HG02870 (cell line): ENCODE measurements around the gene RAB15.

Experiments used
- ATAC-seq: cut with Tn5 transposase; IDR thresholded peaks from one replicate; pipeline ENCODE4 v1.9.1; 2021; ENCODE audit warnings: mild to moderate bottlenecking, moderate library complexity; ENCODE audit not compliant: unreplicated experiment

Gene RAB15

DNA sequence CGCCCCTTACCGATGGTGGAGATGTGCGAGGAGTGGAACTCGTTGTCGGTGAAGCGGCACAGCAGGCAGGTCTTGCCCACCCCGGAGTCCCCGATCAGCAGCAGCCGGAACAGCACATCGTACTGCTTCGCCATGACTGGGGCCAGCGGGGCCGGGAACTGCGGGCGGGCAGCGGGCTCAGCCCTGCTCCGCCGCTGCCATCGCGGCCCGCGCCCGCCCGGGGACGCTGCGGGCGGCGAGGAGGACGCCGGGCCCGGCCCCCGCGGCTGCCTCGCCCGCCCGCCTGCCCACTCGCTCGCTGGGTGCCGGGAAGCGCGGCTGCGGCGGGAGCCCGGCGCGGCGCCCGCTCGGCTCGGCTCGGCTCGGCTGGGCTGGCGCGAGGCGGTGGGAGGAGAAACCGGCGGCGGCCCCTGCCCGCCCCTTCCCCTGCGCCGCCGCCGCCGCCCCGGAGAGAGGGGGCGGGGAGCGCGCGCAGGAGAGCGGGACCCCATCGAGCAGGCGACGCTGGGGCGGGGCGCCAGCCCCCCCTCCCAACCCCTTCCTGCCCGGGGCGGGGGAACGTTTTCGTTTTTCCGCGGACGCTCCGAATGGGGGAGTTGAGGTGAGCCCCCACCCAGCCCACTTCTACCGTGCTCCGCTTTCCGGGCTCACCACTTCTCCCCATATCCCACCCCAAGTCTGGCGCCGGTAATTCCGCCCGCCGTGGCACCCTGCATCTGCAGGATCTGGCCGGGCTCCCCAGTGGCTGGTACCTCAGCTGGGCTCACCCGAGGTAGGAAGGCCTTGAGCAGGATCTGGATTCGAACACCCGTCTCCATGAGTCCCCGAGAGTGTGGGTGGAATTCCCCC is at the start of gene RAB15:
Gene RAB15, minus strand, starts transcription at position 394 of the 849 bp plus-strand sequence. Its CDS starts 260 bp downstream, at position 134.
- peak; percentile 49 for ATAC-seq

DNA sequence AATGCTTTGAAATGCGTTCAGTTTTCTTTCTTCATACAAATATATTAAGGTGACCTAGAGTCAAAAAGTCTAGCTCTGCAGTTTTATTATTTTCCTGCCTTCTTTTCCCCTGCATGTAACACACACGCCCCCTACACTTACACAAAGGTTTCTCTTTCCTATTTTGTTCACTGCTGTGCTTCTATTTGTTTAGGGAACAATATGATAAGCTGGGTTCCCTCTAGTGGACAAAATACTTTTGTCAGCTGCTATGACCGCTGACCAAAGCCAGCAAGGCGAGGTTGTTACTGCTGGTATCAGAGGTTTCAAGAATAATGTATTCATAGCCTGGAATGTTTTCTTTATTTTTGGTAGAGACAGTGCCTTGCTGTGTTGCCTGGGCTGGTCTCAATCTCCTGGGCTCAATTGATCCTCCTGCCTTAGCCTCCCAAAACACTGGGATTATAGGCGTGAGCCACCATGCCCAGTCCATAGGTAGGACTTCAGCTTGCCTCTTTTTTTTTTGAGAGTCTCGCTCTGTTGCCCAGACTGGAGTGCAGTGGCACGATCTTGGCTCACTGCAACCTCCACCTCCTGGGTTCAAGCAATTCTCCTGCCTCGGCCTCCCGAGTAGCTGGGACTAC is 47.9 kb upstream of the RAB15 start:
- peak; percentile 67 for ATAC-seq

DNA sequence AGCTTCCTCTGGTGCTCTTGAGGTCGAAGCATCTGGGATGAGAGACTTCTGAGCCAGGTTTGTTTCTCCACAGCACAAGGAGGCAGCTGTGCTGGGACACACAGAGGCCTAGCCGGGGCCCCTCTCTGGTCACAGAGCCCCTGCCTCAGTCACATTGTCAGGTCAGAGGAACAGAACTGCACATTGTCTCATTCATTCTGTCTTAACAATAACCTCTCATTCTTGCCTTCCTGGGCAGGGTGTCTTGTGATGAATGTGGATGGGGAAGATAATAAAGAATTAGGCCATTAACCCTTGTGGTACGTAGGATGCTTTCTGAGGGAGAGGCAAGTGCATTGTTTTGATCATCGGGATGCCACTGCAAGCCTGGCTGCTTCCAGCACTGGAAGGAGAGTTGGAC is 44.3 kb upstream of the RAB15 start:
- no peak for ATAC-seq

DNA sequence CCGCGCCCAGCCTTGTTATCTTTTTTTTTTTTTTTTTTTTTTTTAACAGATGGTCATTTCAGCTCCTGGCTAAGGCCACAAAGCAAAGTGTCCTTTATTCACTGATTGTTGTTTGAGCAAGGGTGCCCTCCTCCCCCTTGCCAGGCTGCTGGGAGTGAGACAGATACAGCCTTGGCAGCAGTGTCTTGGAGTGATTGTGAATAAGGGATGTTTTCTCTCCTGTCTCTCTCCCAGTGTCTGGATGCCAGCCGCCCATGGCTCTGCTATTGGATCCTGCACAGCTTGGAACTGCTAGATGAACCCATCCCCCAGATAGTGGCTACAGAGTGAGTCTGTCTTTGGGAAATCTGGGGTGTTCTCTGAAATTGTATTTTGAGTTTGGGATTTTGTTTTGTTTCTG is 43.3 kb upstream of the RAB15 start:
- ATAC-seq = no peak

DNA sequence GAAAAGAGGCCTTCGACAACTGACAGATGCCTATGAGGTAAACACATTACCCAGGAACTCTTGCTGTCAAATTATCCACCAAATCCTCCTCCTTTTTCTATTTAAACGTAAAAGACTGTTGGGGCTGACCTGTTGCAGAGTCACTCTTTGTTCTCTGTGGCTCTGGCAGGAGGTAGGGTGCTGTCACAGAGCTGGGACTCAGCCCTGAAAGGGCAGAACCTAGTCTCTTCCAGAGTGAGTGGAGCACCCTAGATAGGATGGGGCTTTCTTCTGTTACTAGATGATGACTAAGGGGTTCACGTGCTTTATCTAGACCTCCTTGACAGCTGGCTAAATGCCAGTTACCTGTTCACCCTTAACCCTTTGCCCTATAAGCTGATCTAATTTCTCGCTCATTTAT is 40.2 kb upstream of the RAB15 start:
- ATAC-seq = no peak

DNA sequence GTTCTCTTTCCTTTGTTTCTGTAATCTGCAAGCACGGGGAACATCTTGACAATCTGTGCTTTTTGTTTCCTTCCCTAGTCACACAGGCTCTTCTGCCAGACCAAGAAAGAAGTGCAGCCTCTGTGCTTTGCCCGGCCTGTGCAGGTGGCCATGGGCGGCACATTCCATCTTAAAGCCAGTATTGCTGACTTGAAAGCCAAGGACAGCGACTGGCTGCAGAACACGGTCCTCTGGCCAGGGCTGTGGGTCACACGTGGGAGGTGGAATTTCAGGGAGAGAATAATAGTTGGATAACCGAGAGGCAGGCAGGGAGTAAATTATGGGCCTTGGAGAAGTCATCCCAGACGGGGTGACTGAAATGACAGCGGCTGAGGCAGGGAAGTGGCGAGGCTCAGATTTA is 39.4 kb upstream of the RAB15 start:
- ATAC-seq = no peak

DNA sequence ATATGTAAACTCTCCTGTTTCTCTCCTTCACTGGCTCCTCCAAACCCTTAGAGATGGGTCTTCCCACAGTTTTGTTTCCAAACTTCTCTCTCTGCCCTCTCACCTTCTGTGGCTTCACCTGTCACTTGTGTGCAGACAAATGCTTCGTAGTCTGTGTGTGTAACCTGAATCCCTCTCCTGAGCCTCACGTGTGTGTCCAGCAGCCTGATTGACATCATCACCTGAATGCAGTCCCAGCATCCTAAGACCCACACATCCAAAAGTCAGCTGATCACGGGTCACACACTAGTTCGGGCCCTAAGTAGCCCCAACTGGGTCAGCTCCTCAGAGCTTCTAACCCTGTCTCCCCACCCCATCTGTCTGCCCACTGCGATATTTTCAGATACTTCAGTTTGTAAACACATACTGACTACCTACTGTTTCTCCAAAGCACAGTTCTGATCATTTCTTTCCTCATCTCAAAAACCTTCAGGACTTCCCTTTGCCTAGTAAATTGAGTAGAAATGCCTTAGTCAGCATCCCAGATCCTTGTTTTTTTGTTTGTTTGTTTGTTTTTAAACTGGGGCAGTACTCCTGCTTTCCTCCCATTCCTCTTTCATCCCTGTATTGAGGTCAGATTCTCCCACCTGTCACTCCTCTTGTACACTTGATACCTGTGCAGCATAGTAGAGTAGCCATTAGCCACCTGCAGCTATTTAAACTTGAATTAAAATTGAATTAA is 38.2 kb upstream of the RAB15 start:
- ATAC-seq = no peak

DNA sequence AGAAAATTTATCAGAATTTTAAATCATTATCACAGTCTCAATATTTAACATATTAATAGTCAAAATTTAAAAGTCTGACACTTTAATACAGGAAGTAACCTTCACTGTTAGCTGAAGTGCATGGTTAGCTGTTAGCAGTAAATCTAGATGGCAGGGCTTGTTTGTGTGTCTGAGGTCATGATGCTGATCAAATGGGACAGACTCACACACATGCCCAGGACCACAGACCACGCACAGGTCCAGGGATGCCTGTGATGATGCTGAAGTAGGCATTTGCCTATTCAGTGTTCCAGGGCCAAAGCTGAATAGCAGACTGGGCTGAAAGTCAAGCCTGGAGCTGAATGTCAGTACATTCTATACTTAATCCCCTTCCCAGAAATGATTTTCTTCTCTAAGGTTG is 35.1 kb upstream of the RAB15 start:
- no peak for ATAC-seq

DNA sequence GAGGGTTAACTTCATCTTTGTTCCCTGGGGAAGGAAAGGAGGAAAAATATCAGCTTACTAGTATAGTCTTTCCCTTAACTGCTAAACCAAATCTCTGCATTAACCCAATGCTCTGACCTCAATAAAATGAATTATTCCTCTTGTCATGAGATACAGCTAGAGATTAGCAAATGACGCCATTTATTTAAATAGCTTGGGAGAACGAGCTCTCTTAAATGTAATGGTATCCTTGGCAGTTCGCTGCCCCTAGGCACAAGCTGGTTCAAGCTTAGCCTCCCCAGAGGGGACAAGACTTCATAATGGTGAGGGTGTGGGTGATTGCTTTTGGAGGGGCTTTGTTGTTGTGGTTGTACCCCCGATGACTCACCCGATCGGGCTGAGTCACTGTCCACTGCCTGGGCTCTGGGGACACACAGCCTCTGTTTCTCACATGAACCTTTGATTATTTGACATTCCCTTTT is 34.2 kb upstream of the RAB15 start:
- no peak for ATAC-seq

DNA sequence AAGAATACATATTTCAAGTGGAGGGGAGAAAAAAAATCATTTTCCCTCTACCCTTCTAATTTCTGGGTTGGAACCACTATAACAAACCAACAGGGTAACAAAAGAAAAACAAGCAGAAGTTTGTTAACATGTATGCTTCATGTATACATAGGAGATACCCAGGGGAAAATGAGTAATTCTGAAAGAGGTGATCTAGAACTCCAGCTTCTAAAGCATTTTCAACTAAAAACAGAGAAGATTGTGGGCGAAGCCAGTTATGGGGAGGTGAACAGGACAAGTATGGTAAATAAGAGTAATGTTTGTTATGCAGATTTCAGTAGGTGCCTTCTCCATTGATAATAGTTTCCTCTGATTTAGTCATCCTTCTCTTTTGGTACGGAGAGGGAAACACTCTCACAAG is 31.3 kb upstream of the RAB15 start:
- ATAC-seq = no peak

DNA sequence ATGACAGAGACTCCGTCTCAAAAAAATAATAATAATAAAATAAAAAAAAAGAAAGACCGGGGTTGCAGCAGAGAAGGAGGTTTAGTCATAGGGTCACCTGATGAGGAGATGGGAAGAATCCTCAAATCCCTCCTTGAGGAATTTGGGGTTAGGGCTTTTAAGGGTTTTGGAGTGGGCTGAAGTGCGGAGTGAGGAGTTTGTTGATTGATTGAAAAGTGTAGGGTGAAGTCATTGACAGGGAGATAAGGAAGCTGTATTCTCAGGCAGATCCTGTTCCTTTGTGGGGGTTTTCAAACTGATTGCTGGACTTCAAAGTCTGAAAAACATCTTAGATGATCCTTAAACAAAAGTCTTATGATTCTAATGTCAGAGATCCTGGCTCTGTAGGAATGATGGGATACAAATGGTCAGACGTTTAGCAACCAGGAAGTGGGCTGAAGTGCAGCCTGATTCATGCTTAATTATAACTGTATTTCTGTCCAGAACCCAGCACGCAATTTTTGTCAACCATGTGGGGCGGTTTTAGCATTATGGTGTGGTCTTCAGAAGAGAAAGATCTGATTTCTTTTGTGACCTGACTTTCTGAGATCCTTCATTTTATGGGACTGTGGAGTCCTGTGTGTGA is 30.6 kb upstream of the RAB15 start:
- ATAC-seq = no peak

DNA sequence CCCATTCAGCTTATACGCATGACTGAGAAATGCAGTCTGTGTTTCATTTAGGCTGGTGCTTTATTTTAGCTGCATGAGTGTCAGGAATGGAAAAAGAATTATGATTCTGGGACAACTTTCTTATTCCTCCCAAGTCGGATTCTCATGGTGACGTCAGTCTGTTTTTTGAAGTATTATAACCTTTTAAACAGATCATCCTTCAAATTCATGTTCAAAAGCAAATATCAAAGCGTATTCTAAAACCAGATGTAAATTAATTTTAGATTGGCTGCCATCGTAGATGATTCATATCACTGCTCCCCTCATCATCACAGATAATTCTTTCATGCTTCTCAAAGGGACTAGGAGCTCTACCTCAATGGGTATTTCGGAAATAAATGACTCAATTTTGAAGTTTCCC is 29.6 kb upstream of the RAB15 start:
- ATAC-seq = no peak

DNA sequence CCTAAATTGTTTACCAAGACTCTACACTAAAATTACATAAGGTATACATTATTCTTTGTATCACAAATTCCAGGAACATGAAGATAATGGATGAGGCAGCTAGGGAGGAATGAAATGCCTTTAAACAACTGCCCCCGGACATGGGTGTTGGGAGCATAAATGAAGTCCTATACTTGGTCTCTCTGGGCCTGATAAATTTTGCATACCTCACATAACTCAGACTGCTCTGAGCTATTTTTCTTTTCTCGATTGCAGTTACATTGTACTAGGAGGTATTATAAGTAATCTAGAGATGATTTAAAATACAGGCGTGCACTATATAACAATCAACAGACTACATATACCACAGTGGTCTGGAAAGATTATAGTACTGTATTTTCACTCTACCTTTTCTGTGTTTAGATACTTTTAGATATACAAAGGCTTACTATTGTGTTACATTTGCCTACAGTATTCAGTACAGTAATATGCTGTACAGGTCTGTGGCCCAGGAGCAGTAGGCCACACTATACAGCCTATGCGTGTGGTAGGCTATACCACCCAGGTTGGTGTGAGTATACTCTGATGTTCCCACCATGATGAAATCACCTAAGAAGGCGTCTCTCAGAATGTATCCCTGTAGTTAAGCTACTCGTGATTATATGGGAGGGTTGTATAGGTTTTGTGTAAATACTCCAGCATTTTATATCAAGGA is 28.9 kb upstream of the RAB15 start:
- ATAC-seq = no peak

DNA sequence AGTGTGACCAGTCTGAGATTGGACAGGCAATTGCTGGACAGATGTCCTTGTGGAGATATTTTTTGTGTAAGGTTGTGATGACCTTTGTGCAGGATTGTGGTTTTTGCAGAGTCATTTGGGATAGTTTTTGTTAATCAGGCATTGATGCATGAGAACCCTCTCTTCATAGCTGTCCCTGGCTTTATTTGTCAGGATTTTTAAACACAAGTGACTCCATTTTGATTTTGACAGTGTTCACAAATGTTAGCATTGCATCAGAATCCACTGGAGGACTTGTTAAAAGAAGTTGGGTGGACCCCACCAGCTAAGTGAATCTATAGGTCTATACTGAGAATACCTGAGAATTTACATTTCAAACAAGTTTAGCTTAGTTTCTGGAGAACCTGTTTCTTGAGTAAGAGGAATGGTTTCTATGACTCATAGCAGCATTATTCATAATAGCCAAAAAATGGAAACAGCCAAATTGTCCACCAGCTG is 26.4 kb upstream of the RAB15 start:
- ATAC-seq = peak; percentile 42

DNA sequence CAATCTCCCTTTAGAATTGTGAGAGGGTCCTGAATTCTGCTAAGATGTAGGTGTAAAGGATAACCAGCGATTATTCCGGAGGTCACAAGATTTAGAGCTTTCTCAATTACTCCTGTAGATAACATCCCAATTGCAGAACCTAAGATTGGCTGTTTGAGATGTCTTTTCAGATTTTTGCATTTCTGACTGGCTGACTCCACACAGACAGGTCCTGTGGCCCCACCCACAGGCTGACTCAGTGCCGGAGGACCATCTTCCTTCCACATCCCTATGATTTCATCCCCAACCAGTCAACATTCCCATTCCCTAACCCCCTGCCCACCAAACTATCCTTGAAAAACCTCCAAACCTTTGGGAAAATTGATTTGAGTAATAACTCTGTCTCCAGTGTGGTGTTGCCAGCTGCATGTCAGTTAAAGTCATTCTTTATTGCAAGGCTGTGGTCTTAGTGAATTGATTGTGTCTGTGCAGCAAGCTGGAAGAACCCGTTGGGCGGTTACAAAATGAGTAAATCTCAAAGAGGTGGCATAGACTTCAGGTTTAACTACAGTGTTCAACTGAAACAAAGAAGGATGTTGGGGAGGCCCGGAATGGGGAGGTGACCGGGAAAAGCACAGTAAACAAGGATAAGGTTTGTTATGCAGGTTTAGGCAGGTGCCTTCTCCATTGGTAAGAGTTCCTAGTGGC is 25.1 kb upstream of the RAB15 start:
- no peak for ATAC-seq

DNA sequence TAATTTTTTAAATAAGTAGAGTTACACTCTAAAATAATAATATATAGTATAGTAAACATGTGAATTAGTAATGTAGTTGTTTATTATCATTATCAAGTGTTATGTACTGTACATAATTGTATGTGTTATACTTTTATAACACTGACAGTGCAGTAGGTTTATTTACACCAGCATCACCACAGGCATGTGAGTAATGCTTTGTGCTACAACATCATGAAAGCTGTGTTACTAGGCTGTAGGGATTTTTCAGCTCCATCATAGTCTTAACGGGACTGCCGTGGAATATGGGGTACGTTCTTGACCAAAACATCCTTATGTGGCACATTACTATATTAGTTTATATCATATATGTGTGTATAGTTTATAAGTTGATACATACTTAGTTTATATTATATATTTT is 23.2 kb upstream of the RAB15 start:
- no peak for ATAC-seq

DNA sequence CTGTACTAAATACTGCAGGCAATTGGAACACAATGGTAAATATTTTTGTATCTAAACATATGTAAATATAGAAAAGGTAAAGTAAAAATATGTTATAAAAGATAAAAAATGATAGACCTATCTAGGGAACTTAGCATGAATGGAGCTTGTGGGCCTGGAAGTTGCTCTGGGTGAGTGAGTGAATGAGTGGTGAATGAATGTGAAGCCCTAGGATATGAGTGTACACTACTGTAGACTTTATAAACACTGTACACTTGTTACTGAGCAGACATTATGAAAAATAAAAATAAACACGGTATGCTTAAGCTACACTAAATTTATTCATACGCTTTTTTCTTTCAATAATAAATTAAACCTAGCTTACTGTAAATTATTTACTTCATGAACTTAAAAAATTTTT is 22.4 kb upstream of the RAB15 start:
- no peak for ATAC-seq

DNA sequence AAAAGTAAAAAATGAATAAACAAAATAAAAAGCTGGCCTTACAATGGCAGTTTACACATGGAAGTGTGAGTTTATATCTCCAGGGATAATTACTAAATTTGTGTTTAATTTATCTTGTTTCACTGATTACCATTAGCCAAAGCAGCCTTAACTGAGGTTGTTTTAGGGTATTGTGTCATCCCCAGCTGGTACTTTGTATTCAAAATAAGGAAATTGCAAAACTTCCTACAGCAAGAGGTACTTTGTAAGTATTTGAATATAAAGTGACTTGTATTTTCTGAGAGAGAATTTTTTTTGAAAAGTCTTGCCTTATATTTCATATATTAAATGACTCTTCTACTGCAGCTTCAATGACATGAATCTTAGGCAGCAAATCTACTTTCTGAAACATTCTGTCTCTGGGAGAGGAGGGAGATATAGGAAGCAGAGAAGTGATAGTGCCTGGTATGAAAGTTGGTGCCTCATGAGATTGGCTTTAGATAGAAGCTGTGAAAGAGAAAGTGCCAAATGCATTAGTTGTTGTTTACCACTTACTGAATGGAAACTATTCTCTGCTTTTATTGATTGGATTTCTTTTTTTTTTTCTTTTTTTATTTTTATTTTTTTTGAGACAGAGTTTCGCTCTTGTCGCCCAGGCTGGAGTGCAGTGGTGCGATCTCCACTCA is 21.3 kb upstream of the RAB15 start:
- ATAC-seq = no peak

DNA sequence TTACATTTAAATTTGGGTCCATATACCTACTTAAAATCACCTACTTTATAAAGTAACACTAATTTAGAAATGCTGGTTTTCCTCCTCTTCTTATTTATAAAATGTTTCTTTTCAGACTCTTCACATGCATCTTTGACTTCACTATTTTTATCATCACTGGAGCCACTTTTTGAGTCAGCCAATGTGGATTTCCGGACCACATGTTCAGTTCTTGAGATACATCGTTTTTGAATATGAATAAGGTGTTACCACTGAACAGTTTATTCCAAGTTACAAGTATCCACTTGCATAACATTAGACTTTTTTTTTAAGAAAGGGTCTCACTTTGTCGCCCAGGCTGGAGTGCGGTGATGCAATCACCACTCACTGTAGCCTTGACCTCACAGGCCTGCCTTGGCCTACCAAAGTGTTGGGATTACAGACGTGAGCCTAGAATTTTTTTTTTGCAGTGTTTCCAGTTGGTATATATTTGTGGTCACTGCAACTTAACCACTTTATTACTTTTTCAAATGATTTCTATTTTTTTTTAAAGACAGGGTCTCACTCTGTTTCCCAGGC is 20.3 kb upstream of the RAB15 start:
- ATAC-seq = peak; percentile 54
